K562 (cell line): ENCODE results near the gene FDPS. TPM values are rescaled to one million over a fixed set of nuclear protein-coding genes. Genes with fewer than 3 reads are reported as not detected.

ENCODE experiments used
- ATF4 ChIP-seq: fragments of 450-650 bp; formaldehyde crosslinking; IDR thresholded peaks from 2 replicates; pipeline ENCODE4 v1.4.0; 2022; ENCODE audit warnings: mild to moderate bottlenecking, moderate library complexity
- BCL6 ChIP-seq: fragments of 250-450 bp; sonication (Bioruptor Pico); IDR thresholded peaks from 2 replicates; pipeline ENCODE4 v1.4.0; 2020
- CEBPB ChIP-seq: fragments of 450-650 bp; IDR thresholded peaks from 2 replicates; pipeline ENCODE4 v1.6.1; 2016; ENCODE audit warnings: missing genetic modification characterization, missing compliant biosample characterization
- CHCHD3 ChIP-seq: fragments of 250-450 bp; sonication (Bioruptor Pico); IDR thresholded peaks from 2 replicates; pipeline ENCODE4 v2.1.2; 2022; ENCODE audit warnings: mild to moderate bottlenecking
- CHD1 ChIP-seq: fragments of 200-600 bp; sonication (generic); IDR thresholded peaks from one replicate; pipeline ENCODE4 v1.6.1; 2012; ENCODE audit warnings: mild to moderate bottlenecking, moderate library complexity, low read length, inconsistent platforms
- CLOCK ChIP-seq: fragments of 250-450 bp; sonication (Bioruptor Pico); IDR thresholded peaks from 2 replicates; pipeline ENCODE4 v1.4.0; 2020; ENCODE audit warnings: mild to moderate bottlenecking, moderate library complexity, borderline replicate concordance
- HEY1 ChIP-seq: fragments of 250-450 bp; sonication (Bioruptor Pico); IDR thresholded peaks from 2 replicates; pipeline ENCODE4 v1.5.0; 2020; ENCODE audit warnings: mild to moderate bottlenecking, moderate library complexity, borderline replicate concordance
- ILF3 ChIP-seq: fragments of 450-650 bp; IDR thresholded peaks from 2 replicates; pipeline ENCODE4 v1.6.1; 2018; ENCODE audit warnings: antibody characterized with exemption, mild to moderate bottlenecking, moderate library complexity, borderline replicate concordance
- JUND ChIP-seq, 2 experiments: IDR thresholded peaks; 2 replicates in 1 of 2; 3 replicates in 1 of 2; pipeline ENCODE4 v1.6.1; 2011; ENCODE audit warnings: borderline replicate concordance in 2 of 2, low read depth in 2 of 2, low read length in 2 of 2, improper control_type of control experiment in 1 of 2, missing biosample characterization in 1 of 2, missing genetic modification characterization in 1 of 2, missing genetic modification reagents in 1 of 2
- NRF1 ChIP-seq, 2 experiments: fragments of 450-650 bp; IDR thresholded peaks in 1 of 2; conservative IDR thresholded peaks in 1 of 2; 2 replicates each; pipeline ENCODE4 v1.6.1; 2014; ENCODE audit warnings: mild to moderate bottlenecking in 2 of 2
- PHB ChIP-seq: fragments of 250-450 bp; sonication (Bioruptor Pico); IDR thresholded peaks from 2 replicates; pipeline ENCODE4 v1.5.0; 2021
- POLR2AphosphoS2 ChIP-seq: IDR thresholded peaks from 2 replicates; pipeline ENCODE4 v1.6.1; 2012; ENCODE audit warnings: low read length, improper control_type of control experiment
- POLR2B ChIP-seq: fragments of 450-650 bp; IDR thresholded peaks from 2 replicates; pipeline ENCODE4 v1.6.1; 2018; ENCODE audit warnings: low read depth; ENCODE audit not compliant: partially characterized antibody
- POLR3A ChIP-seq: IDR thresholded peaks from 2 replicates; pipeline ENCODE4 v1.6.1; 2011; ENCODE audit warnings: borderline replicate concordance, mild to moderate bottlenecking, moderate library complexity; ENCODE audit not compliant: insufficient read length, insufficient read depth; ENCODE audit errors: extremely low read depth
- SMARCA4 ChIP-seq: fragments of 450-650 bp; IDR thresholded peaks from 2 replicates; pipeline ENCODE4 v1.6.1; 2016
- SMARCE1 ChIP-seq: fragments of 450-650 bp; IDR thresholded peaks from 2 replicates; pipeline ENCODE4 v1.7.1; 2016; ENCODE audit warnings: mild to moderate bottlenecking
- SNRNP70 ChIP-seq: fragments of 200-400 bp; formaldehyde crosslinking; optimal IDR thresholded peaks from 2 replicates; pipeline ENCODE3; 2017; ENCODE audit warnings: low read depth, low read length
- ZBTB11 ChIP-seq, 3 experiments: fragments of 200-800 bp in 1 of 3; fragments of 250-450 bp in 1 of 3; fragments of 450-650 bp in 1 of 3; sonication (Bioruptor Pico) in 1 of 3; sonication (Bioruptor generic) in 1 of 3; formaldehyde crosslinking in 1 of 3; IDR thresholded peaks; 2 replicates each; pipeline versions ENCODE4 v1.6.1 to v1.8.0; 2016 to 2022; ENCODE audit warnings: mild to moderate bottlenecking in 2 of 3, missing genetic modification characterization in 2 of 3, missing compliant biosample characterization in 1 of 3, moderate library complexity in 1 of 3
- ZNF12 ChIP-seq: sonication (generic); formaldehyde crosslinking; IDR thresholded peaks from 2 replicates; pipeline ENCODE4 v1.4.0; 2020; ENCODE audit warnings: mild to moderate bottlenecking, missing genetic modification reagents
- ZNF395 ChIP-seq: fragments of 200-800 bp; sonication (Bioruptor generic); IDR thresholded peaks from 2 replicates; pipeline ENCODE4 v1.6.1; 2017; ENCODE audit warnings: missing genetic modification characterization, missing compliant biosample characterization
- polyA plus RNA-seq, 8 experiments: library from polyadenylated mRNA; depleted of rRNA in 4 of 8; stranded (reverse) in 5 of 8; unstranded in 3 of 8; fragments of >200 nt; fragmentation: Nextera tagmentation in 2 of 8; fragmentation: Illumina TruSeq in 1 of 8; extraction: Ambion mirVana in 2 of 8; extraction: Trizol in 1 of 8; gene quantifications; 2 replicates each; pipeline versions ENCODE4 v1.2.1 to v1.2.3, GENCODE V29; 2011 to 2014; ENCODE audit warnings: inconsistent platforms in 1 of 8, missing spikeins in 1 of 8
- total RNA-seq, 7 experiments: library from RNA; depleted of rRNA in 6 of 7; stranded (reverse); fragments of >200 nt in 6 of 7; fragmentation: Illumina TruSeq in 2 of 7; extraction: Trizol in 2 of 7; gene quantifications; 2 replicates each; pipeline versions ENCODE4 v1.2.1 to v1.2.3, GENCODE V29; 2011 to 2021; ENCODE audit warnings: low replicate concordance in 1 of 7

FDPS gene
- total and polyA plus RNA-seq, 9 of the 15 experiments (the other 6 are each of a cell fraction or from before 2014, with no cell fraction given), result 247 to 884 (median 360) TPM

GRCh38 chr1:155307247-155307740 lies 1.4 kb upstream of the FDPS start (continued):
- TF ChIP-seq ZNF395 (peak; percentile 98), CEBPB (peak; percentile 77), ILF3 (no peak), HEY1 (CRISPR knock-in tag) (peak; percentile 68; the same call in 1 of the 2 replicates), POLR3A (no peak), SMARCE1 (no peak; the same call in 1 of the 2 replicates), ZNF12 (no peak), BCL6 (CRISPR knock-in tag) (peak; percentile 93), POLR2B (no peak), CLOCK (CRISPR knock-in tag) (peak; percentile 67; the same call in 1 of the 2 replicates), CHD1 (no peak), NRF1 (conservative IDR thresholded peaks at IDR 0.05 in 1 of 2, IDR thresholded peaks at IDR 0.05 in 1 of 2) (no peak), POLR2AphosphoS2 (no peak), PHB (CRISPR knock-in tag) (no peak), ATF4 (CRISPR knock-in tag) (peak; percentile 90), CHCHD3 (CRISPR knock-in tag) (no peak), SNRNP70 (no peak), ZBTB11 (CRISPR knock-in tag; IDR thresholded peaks at IDR 0.05) (peak in 1 of 3 experiments; percentile 66; a peak in 2 of 6 replicates), JUND (IDR thresholded peaks at IDR 0.05; ENCODE audit: borderline replicate concordance, low read depth, low read length) (no peak), JUND (tag; IDR thresholded peaks at IDR 0.05; ENCODE audit: borderline replicate concordance, low read depth, low read length) (peak; percentile 75; the same call in 2 of the 3 replicates), SMARCA4 (peak; percentile 24; the same call in 1 of the 2 replicates)
